H9 (cell line): ENCODE results near the gene MRPL27. TPM values are rescaled to one million over a fixed set of nuclear protein-coding genes. Genes with fewer than 3 reads are reported as not detected.

Experiments
- DNase-seq: peaks from one replicate; pipeline ENCODE4 v3.0.0-alpha.2; 2017
- H2AFZ ChIP-seq: one replicate; pipeline ENCODE4 v1.6.1; 2013; ENCODE audit warnings: mild to moderate bottlenecking, low read length, control low read depth, moderate library complexity
- H2AK5ac ChIP-seq: 2 replicates; pipeline ENCODE4 v1.6.1; 2013; ENCODE audit warnings: low read length, control low read depth, mixed read lengths; ENCODE audit not compliant: insufficient read length
- H2BK120ac ChIP-seq: one replicate; pipeline ENCODE4 v1.6.1; 2013; ENCODE audit warnings: low read depth, mild to moderate bottlenecking, low read length, control low read depth, inconsistent platforms; ENCODE audit not compliant: poor library complexity, severe bottlenecking
- H2BK12ac ChIP-seq: 2 replicates; pipeline ENCODE4 v1.6.1; 2013; ENCODE audit warnings: low read length, control low read depth, mixed read lengths, low read depth; ENCODE audit not compliant: insufficient read length
- H2BK15ac ChIP-seq: 2 replicates; pipeline ENCODE4 v1.6.1; 2013; ENCODE audit warnings: low read depth, low read length, control low read depth
- H2BK20ac ChIP-seq: one replicate; pipeline ENCODE4 v1.6.1; 2013; ENCODE audit warnings: low read depth, mild to moderate bottlenecking, low read length, control low read depth, inconsistent platforms; ENCODE audit not compliant: poor library complexity, severe bottlenecking
- H2BK5ac ChIP-seq: 2 replicates; pipeline ENCODE4 v1.6.1; 2013; ENCODE audit warnings: low read length, control low read depth, mixed read lengths; ENCODE audit not compliant: insufficient read length
- H3K14ac ChIP-seq: 2 replicates; pipeline ENCODE4 v1.6.1; 2013; ENCODE audit warnings: low read length, control low read depth; ENCODE audit not compliant: insufficient read depth
- H3K18ac ChIP-seq: 2 replicates; pipeline ENCODE4 v1.6.1; 2013; ENCODE audit warnings: low read depth, mild to moderate bottlenecking, mixed read lengths, low read length, control low read depth; ENCODE audit not compliant: insufficient read length
- H3K23ac ChIP-seq: 2 replicates; pipeline ENCODE4 v1.6.1; 2013; ENCODE audit warnings: low read length, control low read depth, mixed read lengths, low read depth; ENCODE audit not compliant: insufficient read length
- H3K23me2 ChIP-seq: 2 replicates; pipeline ENCODE4 v1.6.1; 2013; ENCODE audit warnings: low read depth, mild to moderate bottlenecking, mixed read lengths, low read length, control low read depth; ENCODE audit not compliant: insufficient read length, poor library complexity, severe bottlenecking
- H3K27ac ChIP-seq: 2 replicates; pipeline ENCODE4 v1.5.1; 2013; ENCODE audit warnings: low read length, control low read depth, mixed read lengths, low read depth; ENCODE audit not compliant: insufficient read length
- H3K27me3 ChIP-seq: 2 replicates; pipeline ENCODE4 v1.6.1; 2013; ENCODE audit warnings: low read length, control low read depth, inconsistent platforms; ENCODE audit not compliant: insufficient read depth
- H3K4ac ChIP-seq: 2 replicates; pipeline ENCODE4 v1.6.1; 2013; ENCODE audit warnings: low read depth, mild to moderate bottlenecking, control low read depth, inconsistent platforms, low read length, moderate library complexity
- H3K4me1 ChIP-seq: 2 replicates; pipeline ENCODE4 v1.6.1; 2013; ENCODE audit warnings: low read length, control low read depth, inconsistent platforms; ENCODE audit not compliant: insufficient read depth
- H3K4me2 ChIP-seq: 2 replicates; pipeline ENCODE4 v1.6.1; 2013; ENCODE audit warnings: low read length, control low read depth, mixed read lengths; ENCODE audit not compliant: insufficient read length, insufficient read depth
- H3K56ac ChIP-seq: 2 replicates; pipeline ENCODE4 v1.6.1; 2013; ENCODE audit warnings: low read depth, mild to moderate bottlenecking, mixed read lengths, low read length, control low read depth; ENCODE audit not compliant: insufficient read length
- H3K79me1 ChIP-seq: 2 replicates; pipeline ENCODE4 v1.6.1; 2013; ENCODE audit warnings: low read depth, mild to moderate bottlenecking, moderate library complexity, low read length, control low read depth, inconsistent platforms; ENCODE audit not compliant: insufficient read depth, poor library complexity, severe bottlenecking
- H3K79me2 ChIP-seq: 2 replicates; pipeline ENCODE4 v1.6.1; 2013; ENCODE audit warnings: low read length, control low read depth, inconsistent platforms; ENCODE audit not compliant: insufficient read depth
- H3K9ac ChIP-seq: 2 replicates; pipeline ENCODE4 v1.6.1; 2013; ENCODE audit warnings: low read length, control low read depth, mixed read lengths; ENCODE audit not compliant: insufficient read length; ENCODE audit errors: extremely low read depth
- H3K9me3 ChIP-seq: one replicate; pipeline ENCODE4 v1.6.1; 2013; ENCODE audit warnings: low read depth, low read length, inconsistent platforms; ENCODE audit not compliant: control insufficient read depth
- H3T11ph ChIP-seq: one replicate; pipeline ENCODE4 v1.6.1; 2013; ENCODE audit warnings: mild to moderate bottlenecking, low read length, control low read depth, inconsistent platforms
- H4K20me1 ChIP-seq: one replicate; pipeline ENCODE4 v1.6.1; 2013; ENCODE audit not compliant: control insufficient read depth, insufficient read length, insufficient read depth
- H4K5ac ChIP-seq: 2 replicates; pipeline ENCODE4 v1.6.1; 2013; ENCODE audit warnings: low read depth, mild to moderate bottlenecking, mixed read lengths, low read length, control low read depth; ENCODE audit not compliant: insufficient read length
- H4K8ac ChIP-seq: replicated peaks from 2 replicates; pipeline ENCODE4 v1.6.1; 2013; ENCODE audit warnings: low read length, control low read depth, mixed read lengths, low read depth; ENCODE audit not compliant: insufficient read length
- H4K91ac ChIP-seq: 2 replicates; pipeline ENCODE4 v1.6.1; 2013; ENCODE audit warnings: low read depth, mild to moderate bottlenecking, moderate library complexity, mixed read lengths, low read length, control low read depth; ENCODE audit not compliant: insufficient read length
- H3K27ac Mint-ChIP-seq, 3 experiments: 2 replicates in 2 of 3; 3 replicates in 1 of 3; pipeline ENCODE4 v1.8.0; 2020 to 2021; ENCODE audit warnings: mixed read lengths in 3 of 3, mild to moderate bottlenecking in 1 of 3, moderate library complexity in 1 of 3
- H3K27me3 Mint-ChIP-seq: 2 replicates; pipeline ENCODE4 v1.8.0; 2021; ENCODE audit warnings: low read depth, mild to moderate bottlenecking, moderate library complexity, mixed read lengths
- H3K36me3 Mint-ChIP-seq, 3 experiments: 2 replicates in 2 of 3; 3 replicates in 1 of 3; pipeline ENCODE4 v1.8.0; 2020 to 2021; ENCODE audit warnings: low read depth in 3 of 3, mixed read lengths in 3 of 3; ENCODE audit not compliant: insufficient read depth in 1 of 3
- H3K4me1 Mint-ChIP-seq, 2 experiments: 2 replicates each; pipeline ENCODE4 v1.8.0; 2020; ENCODE audit warnings: mixed read lengths in 2 of 2
- H3K4me3 Mint-ChIP-seq, 2 experiments: 2 replicates in 1 of 2; 3 replicates in 1 of 2; pipeline ENCODE4 v1.8.0; 2020 to 2021; ENCODE audit warnings: mild to moderate bottlenecking in 2 of 2, mixed read lengths in 2 of 2, moderate library complexity in 1 of 2
- H3K9me3 Mint-ChIP-seq, 2 experiments: 2 replicates in 1 of 2; 3 replicates in 1 of 2; pipeline ENCODE4 v1.8.0; 2020; ENCODE audit warnings: mild to moderate bottlenecking in 2 of 2, mixed read lengths in 2 of 2, moderate library complexity in 1 of 2
- CTCF ChIP-seq: fragments of 200-600 bp; sonication (generic); conservative IDR thresholded peaks from 3 replicates; pipeline ENCODE4 v1.8.0; 2021; ENCODE audit warnings: antibody characterized with exemption, mild to moderate bottlenecking
- WGBS: extraction: QIAGEN DNeasy Blood & Tissue Kit; methylation state at CpG from one replicate; pipeline ENCODE4 v1.1.7; 2013; ENCODE audit warnings: missing lambda C conversion rate, low lambda C conversion rate, mixed read lengths; ENCODE audit not compliant: insufficient read length; ENCODE audit errors: extremely low coverage; 5-methylcytosine and 5-hydroxymethylcytosine counted together
- total RNA-seq: library from RNA; stranded (reverse); gene quantifications from 2 replicates; pipeline ENCODE4 v1.2.1, GENCODE V29; 2021

Gene MRPL27
- total RNA-seq, 1 experiment from 2014 or later, result 85.9 TPM

GRCh38 chr17:50381260-50381815 is 8.4 kb upstream of the MRPL27 start:
- Histone ChIP-seq H2AK5ac (no peak overlapping the region), H3K9ac (no peak overlapping the region), H4K5ac (no peak overlapping the region), H2BK5ac (no peak overlapping the region), H2BK120ac (no peak overlapping the region), H3K9me3 (no peaks in the 10 kb centered on the region), H3K4ac (no peak overlapping the region), H4K20me1 (no peaks in the 10 kb centered on the region), H3K4me2 (no peak overlapping the region), H3K4me1 (no peaks in the 10 kb centered on the region), H4K91ac (no peak overlapping the region), H3K27me3 (no peaks in the 10 kb centered on the region), H3K79me2 (no peaks in the 10 kb centered on the region), H3K27ac (no peak overlapping the region), H3K23me2 (no peaks in the 10 kb centered on the region), H2BK12ac (no peak overlapping the region), H3K18ac (no peak overlapping the region), H4K8ac (no peak overlapping the region), H3K23ac (no peak overlapping the region), H3K14ac (no peak overlapping the region), H3K56ac (no peak overlapping the region), H3T11ph (no peak overlapping the region), H2AFZ (no peak overlapping the region), H2BK15ac (no peak overlapping the region), H3K79me1 (no peaks in the 10 kb centered on the region), H2BK20ac (no peak overlapping the region)
- DNase-seq, result no peak
- Mint-ChIP-seq H3K4me3 (no peak overlapping the region), H3K36me3 (peaks cover 20 to 79% (median 74%) of the 10 kb centered on the region in 3 experiments; a peak in 6 of 7 replicates), H3K4me1 (no peaks in the 10 kb centered on the region), H3K27me3 (no peaks in the 10 kb centered on the region), H3K9me3 (no peaks in the 10 kb centered on the region), H3K27ac (peak overlapping the region in 1 of 3 experiments; percentile 65; a peak in 2 of 7 replicates)
- no CpG with 5 or more reads among the region's 7 CpGs for WGBS
- TF ChIP-seq CTCF, result no peak; the same call in 2 of the 3 replicates
